NCI-H146 treated with DMSO at 0.1 percent for 48 hours (cell line): ENCODE data around the gene UBE2E1.

Experiments
- DNase-seq: peaks from one replicate; lab custom pipeline; 2025; ENCODE audit not compliant: unreplicated experiment; lab: John Stamatoyannopoulos, UW

The UBE2E1 gene

DNA sequence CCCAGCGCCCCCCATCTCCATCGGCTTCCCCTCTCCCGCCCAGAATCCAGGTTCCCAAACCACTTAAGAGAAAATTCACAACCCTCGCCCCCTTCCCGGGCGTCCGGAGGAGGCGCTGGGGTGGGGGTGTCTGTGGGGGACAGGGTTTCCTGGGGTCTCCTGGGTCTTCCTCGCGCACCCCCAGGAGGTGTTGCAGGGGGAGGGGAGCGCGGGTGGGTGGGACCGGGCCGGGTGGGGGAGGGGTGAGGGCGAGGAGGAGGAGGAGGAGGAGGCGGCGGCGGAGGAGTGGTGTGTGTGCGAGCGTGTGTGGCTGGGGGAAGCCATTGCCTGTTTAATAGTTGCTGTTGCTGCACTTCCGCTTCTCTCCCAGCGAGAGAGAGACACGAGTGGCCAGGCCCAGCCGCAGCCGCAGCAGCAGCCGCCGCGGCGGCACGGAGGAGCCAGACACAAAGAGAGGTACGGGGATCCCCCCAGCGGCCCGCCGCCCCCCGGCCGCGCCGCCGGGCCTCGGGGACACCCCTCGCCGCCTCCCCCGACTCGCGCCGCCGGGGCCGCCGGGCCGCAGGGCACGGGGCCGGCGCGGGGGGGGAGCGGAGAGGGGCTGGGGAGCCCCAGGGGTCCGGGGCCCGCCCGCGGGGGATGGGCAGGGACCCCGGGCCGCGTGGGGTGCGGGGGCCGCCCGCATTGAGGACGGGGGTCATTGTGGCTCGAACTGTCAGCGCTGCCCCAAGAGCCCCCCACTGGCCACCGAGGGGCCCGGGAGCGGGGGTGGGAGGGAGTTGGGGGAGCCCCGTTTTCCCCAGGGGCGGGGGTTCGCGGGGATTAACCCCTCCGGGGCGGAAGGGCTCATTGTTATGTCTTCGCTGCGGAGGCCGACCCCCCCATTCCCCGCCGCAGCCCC lies at the start of gene UBE2E1:
TSS of gene UBE2E1 (plus strand) at position 323 of the 901 bp plus-strand sequence. CDS start 1,315 bp downstream, outside the sequence.
- peak; percentile 42 for DNase-seq

DNA sequence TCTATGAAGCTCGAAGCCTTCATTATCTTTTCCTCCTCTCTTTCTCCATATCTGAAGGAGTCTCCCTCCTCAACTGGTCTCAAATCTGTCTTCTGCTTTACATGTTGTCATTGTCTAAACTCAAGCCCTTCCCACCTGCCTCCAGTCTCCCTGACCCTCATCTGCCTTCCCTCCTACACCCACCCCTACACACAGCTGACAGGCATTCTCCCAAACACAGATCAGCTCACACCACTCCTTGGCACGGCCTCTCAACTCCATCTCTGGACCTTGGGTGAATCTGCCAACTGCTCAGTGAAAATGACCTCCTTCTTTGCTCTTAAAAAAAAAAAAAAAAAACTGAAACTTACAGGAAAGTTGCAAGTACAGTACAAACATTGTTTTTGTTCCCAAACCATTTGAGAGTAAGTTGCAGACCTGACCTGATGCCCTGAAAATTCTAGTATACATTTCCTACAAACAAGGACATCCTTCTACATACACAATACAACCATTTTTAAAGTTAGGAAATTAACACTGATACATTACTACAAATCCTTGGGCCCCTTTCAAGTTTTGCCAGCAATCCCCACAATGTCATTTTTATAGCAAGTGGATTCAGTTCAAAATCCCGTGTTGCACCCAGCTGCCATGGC lies 49.4 kb upstream of the UBE2E1 start:
- DNase-seq, result no peak

DNA sequence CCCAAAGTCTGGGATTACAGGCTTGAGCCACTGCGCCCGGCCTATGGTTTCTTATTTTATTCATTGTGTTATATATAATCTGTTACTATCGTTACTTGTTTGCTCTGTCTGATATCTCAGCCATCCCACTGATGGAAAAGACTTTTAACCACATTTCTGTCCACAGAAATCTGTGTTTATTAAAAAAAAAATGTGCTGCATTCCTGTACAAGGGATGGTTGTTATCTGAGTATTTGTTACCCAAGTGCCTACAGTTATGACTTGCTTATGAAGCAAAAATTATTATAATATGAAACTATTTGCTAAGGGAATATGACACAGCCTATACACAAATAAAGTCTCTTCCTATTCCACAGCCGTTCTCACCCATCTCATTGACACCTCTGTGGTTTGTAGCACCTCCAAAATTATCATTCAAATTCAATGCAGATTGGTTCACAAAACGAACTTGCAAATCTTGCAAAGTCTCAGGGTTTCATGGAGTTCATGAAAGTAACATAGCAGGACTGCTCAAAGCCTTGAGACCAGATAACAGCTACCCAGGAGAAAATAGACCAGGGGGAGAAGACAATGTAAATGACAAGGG lies 47.4 kb upstream of the UBE2E1 start:
- no peak for DNase-seq

DNA sequence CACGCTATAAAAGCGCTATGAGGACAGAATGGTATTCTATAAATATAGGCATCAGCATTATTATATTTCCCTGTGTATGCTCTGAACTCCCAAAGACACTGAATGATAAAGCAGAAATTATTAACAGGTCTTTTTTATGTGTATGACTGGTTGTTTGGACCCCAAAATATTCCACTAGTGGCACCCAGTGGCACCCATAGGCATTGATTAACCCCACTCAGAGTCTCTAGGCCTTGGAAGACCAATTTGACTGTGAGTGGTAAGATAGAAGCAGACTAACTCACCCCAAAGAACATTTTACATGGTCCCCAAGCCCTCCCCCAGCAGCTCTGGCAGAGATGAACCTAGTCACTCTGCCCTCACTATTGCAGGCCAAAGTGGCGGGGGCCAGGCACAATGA lies 45.4 kb upstream of the UBE2E1 start:
- no peak for DNase-seq

DNA sequence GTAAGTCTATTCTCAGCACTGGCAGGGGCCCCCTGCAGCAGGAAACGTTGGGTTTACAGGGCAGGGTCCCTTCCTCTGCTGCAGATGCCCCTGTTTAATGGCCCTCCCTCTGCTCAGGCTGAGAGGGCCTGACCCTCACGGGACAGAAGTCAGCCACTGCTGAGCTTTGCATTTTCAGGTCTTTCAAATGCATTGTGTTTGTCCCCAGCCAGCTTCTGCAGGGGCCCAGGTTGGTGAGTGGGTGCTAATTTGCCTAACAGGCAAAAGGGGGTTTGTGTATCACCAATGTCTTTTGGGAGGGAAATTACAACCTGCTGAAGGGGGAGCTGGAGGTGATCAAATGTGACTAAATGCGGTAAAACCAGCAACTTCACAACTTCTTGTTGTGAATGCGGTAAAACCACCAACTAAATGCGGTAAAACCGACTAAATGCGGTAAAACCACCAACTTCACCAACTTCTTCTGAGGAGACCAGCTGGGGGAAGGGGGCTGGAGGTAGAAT lies 44.8 kb upstream of the UBE2E1 start:
- DNase-seq, result no peak

DNA sequence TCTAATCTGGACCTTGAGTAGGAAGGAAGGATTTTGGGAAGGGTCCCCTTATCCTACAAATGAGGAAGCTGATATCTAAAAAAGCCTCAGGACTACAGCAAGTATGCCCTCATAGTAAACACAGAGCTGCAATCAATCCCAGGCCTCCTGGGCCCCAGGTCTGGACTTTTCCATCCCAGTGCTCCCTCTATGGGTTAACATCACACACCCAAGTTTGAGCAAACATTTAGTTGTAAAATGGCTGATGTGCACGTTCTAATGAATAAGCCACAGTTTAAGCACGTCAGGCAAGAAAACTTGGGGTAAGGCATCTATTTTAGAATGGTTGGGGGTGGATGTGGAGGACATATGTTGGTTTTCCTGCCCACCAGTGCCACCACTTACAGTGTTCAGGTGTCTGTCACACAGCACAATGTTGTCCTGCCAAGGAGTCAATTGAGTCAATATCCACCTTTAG lies 44.3 kb upstream of the UBE2E1 start:
- DNase-seq, result peak; percentile 18

DNA sequence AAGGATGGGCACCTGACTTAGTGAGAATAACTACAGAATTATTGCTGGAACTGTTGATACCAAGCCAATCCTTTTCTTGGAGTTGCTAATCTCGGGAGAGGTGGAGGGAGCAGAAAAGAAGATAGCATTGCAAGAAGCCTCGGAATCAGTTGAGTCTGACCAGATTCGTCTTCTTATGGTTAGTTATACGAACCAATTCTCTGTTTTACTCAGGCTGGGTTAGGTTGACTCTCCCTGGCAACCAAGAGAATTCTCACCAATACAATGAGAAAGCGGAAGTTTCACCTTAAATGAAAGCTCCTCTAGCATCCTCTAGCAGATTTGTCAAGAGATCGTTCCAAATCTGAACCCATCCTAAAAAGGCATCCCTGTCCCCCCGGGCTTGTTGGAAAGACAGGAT lies 43.5 kb upstream of the UBE2E1 start:
- no peak for DNase-seq

DNA sequence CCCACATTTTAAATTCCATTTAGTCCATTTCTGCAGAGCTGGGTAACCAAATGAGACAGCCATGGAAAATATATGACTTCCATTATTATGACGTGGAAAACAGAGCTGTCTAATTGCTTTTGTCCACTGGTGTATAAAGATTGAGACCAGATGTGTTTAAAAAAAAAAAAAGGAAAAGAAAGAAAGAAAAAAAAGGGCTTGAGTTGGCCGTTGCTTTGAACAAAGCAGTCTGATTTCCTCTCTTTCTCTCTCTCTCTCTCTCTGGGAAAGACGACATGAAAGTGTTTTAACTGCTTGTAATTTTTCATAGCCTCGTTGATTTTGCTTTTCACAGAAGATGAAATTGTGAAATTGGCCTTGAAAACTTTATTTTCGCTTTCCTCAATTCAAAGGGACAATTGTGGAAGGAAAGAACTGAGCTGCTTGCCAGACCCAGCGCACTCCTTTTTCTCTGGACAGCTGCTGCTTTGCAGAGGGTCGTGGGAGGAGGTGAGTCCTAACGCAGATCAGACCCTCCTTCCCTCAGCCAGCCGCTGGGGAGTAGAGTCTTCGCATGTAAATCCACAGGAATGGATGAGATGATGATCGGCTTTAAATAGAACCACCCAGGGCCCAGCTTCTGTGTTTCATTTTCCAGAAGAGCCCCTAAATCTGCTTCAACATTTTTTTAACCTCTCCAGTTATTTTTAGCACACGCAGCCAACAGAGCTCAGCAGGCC lies 42.8 kb upstream of the UBE2E1 start:
- DNase-seq, result no peak

DNA sequence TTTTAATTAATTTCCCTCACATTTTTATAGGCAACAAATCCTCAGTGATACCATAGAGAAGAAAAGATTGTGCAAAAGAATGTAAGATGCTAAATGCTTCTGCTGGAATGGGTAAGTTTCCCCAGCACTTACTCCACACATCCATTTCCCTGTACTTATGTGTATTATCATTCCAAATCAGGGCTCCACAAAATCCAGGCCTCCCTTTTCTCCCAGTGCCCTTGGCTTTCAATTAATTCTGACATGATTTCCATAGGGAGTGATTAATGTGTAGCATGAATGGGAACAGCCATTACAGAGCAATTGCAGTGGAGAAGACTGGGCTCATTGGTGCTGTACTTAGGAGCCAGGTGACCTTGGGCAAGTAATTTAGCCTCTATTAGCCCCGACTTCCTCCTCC lies 41.3 kb upstream of the UBE2E1 start:
- no peak for DNase-seq

DNA sequence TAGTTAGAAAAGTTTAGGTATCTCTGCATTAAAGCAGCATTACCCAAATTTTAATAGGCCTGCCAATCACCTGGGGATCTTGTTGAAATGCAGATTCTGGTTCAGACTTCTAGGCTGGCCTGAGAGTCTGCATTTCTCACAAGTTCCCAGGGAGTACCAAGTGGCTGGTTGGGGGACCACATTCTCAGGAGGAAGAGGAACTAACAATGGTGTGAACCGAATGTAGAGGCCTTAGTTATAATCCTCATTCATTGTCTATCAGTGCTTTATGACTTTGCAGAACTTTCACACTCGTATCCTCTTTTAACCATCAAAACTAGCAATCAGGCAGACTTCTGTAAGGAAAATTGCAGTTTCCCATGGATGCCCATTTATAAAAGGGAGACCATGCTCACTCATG lies 38.2 kb upstream of the UBE2E1 start:
- no peak for DNase-seq

DNA sequence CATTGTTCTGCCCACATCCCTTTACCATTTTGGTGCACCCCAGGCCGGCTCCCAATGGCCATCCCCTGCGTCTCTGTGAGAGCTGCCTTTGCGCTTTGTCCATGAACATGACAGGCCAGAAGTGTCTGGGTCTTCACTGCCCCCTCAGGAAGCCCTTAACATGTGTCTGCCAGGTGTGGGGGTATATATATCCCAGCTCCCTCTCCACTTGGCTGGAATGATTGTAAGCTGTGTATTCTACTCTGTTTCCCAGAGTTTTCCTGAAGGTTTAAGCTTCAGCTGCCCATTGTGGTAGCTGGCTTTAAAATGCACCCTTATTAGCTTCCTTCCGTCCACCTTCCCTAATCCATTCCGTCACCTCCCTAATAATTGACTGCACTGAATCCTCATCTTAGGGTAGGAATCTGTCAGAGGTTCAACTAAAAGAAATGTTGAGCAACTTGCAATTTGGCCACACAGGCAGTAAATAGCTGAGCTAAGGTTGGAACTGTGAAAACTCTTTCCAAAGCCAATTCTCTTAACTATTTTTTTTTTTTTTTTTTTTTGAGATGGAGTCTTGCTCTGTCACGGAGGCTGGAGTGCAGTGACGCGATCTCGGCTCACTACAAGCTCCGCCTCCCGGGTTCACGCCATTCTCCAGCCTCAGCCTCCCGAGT lies 30.4 kb upstream of the UBE2E1 start:
- no peak for DNase-seq

DNA sequence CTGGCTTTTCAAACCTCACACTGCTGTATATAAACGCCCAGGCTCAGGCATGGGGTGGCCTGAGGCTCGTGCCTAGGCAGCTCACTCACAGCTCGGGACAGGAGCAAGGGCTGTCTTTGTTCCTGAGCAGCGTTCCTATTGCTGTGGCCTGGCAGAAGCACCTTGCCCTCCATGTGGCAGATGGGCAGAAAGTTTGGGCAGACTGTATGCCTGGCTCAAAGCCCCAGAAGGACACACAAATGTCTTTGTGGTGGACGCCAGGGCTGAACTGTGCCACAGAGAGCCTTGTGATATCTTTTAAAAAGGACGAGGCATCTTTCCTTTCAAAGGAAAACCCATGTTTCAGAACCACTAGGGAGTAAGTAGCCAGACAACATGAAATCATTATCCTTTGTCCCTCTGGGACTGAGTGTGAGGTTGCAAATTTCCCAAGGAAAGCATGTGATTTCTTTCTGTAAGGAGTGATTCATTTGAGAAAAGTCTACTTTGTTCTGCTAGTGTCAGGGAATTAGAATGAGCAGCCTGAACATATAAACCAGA lies 29.3 kb upstream of the UBE2E1 start:
- no peak for DNase-seq

DNA sequence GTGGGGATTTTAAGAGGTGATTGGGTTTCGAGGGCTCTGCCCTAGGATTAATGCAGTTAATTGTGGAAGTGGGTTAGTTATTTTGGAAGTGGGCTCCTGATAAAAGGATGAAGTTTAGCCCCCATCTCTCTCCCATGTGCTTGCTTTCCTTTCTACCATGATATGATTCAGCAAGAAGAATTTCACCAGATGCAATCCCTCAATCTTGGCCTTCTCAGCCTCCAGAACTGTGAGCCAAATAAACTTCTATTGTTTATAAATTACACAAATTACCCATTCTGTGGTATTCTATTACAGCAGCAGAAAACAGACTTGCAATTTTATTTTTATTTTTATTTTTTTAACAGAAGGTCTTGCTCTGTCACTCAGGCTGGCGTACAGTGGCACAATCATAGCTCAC lies 27.3 kb upstream of the UBE2E1 start:
- DNase-seq, result no peak

DNA sequence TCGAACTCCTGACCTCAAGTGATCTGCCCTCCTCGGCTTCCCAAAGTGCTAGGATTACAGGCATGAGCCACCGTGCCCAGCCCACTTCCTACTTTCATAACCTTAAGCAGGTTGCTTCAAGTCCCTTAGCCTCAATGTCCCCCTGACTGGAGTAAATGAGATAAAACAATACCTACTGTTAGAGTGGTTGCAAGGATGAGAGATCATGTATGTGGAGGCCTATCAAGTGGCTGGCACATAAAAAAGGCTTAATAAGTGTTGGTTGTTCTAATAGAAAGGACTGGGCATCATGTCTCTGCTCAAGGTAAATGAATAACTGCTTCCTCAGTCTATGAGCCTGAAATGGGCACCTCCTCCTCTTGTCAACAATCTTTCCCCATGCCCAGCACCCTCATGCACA lies 25.9 kb upstream of the UBE2E1 start:
- no peak for DNase-seq

DNA sequence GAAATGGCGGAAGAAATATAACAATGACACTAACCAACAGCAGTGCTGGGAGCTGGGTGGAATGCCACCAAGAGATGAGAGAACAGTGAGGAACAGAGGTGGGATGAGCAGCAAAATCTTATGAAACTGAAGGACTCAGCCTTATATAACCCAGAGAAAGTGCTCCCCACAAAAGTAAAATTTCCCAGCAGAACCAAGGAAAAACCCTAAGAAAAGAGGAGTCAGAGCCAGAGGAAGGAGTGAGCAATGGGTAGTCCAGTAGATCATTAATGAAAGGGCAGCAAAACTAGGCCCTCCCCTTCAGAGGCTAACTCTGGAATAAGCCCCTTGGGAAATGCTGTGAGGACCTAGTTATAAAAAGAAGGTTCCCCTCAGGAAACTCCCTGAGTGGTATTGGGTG lies 24.7 kb upstream of the UBE2E1 start:
- DNase-seq, result no peak

DNA sequence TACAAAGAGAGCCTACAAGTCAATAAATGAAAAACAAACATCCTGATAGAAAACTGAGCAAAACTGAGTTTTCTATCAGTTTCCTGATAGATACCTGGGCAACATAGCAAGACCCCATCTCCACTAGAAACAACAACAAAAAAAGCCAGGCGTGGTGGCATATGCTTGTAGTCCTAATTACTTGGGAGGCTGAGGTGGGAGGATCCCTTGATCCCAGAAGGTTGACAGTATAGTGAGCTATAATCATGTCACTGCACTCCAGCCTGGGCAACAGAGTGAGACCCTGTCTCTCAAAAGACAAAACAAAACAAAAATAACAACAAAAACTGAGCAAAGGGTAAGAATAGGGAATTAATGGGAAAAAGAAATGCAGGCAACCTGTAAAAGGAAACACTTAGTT lies 23.9 kb upstream of the UBE2E1 start:
- no peak for DNase-seq

DNA sequence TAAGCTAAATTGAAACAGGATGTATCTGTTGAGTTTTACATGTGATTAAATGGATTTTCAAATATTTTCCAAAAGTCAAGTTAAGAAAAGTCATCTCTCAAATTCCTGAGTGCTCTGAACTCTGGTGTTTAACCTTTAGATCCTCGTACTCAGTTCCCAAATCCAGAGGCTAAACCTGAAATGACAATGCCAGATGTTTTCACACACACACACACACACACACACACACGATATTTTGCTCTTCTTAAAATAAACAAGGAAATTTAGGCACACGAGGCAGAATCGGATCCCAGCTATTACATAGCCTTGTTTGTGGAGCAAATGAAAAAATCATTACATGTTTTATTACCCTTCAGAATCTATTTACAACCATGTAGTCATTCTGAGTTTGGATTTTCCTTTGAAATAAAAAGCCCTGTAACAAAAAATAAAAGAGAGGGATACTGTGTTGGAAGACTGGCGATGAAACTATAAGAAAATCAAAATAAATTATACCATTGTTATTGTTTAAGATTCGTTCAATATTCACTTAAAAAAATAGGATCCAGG lies 20.6 kb upstream of the UBE2E1 start:
- no peak for DNase-seq

DNA sequence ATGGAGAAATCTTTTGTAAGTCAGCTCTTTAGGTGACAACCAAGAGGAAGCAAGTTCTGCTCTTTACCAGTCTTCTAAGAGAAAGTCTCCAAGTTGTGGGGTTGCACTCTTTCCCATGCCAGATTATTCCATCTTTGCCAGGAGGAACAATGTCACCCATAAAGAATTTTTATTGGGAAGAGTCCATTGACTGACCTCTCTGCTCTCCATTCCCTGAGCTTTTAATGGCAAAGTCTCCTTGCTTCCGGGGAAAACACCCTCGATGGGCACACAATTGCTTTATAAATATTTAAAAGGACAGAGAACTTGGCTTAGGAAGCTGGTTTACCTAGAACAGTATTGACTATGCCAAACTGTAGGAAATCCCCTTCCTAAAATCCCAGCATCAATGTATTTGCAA lies 19.9 kb upstream of the UBE2E1 start:
- no peak for DNase-seq

DNA sequence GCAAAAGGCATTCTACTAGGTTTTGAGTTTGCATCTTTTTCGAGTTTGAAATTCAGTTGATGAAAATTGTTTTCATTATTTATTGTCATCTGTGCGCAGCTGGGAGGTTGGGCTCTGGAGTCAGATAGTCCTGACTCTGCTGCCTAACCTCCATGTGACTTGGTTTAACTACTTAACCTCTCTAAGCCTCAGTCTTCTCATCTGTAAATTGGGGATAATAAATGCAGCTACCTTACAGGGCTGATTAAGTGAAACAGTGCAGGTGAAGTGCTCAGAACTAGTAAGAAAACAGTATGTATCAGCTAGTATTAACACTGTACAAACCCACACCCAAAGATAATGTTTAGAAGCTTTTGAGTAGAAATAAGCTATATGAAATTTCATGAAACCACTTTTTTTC lies 14.1 kb upstream of the UBE2E1 start:
- DNase-seq, result no peak

DNA sequence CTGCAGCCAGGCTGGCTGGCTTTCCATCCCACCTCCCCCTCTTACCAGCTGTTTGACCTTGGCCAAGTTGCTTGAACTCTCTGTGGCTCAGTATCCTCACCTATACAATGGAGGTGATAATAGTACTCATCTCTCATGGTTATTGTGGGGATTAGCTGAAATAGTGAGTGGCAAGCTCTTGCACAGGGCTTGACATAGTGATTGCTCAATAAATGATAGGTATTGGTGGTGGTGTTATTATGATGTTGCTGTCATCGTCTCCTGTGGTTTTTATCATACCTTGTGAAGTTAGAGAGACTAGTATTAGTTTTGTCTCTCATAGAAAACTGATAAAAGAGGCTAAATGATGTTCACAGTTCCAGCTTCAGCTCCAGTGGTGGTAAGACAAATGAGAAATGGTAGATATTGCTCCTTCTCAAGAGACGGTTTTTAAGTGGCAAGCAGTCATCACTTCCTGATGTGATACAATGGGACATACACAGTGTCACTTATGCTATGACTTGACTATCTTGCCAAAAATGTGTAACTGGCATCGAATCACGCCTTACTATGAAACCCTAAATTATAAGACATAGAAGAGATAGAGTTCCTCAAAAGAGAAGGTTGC lies 12.1 kb upstream of the UBE2E1 start:
- DNase-seq, result no peak
